Measurements from ENCODE around the gene ARPC5L.

GRCh38 chr9:124857533-124858162 lies 4.3 kb upstream of the ARPC5L start:
- TF ChIP-seq CTCF (IDR thresholded peaks at IDR 0.05; ENCODE audit: insufficient read depth, low read length, poor library complexity, severe bottlenecking) = no peak
- TF ChIP-seq EZH2phosphoT487 (conservative IDR thresholded peaks at IDR 0.05; ENCODE audit: low read length) = no peak

Data from SU-DHL-6 (cell line).